HCT116 (cell line): ENCODE data around the gene SND1. TPM values are rescaled to one million over a fixed set of nuclear protein-coding genes. Genes with fewer than 3 reads are reported as not detected.

ENCODE experiments used
- ATAC-seq: fragments of 200-7000 bp; cut with Tn5 transposase; 2 replicates; pipeline ENCODE4 v1.9.1; 2020; ENCODE audit warnings: mild to moderate bottlenecking, moderate library complexity
- BruUV-seq: library from RNA; stranded (reverse); fragments of 400-500 nt; replicated peaks from 2 replicates; lab custom pipeline; 2021; lab: Mats Ljungman, UMichigan
- CTCF ChIA-PET: fragments of 300-600 bp; sonication (Branson Sonifier 250); formaldehyde crosslinking; loops from one replicate; lab custom pipeline; 2021; ENCODE audit warnings: antibody characterized with exemption; lab: Charles Lee
- POLR2A ChIA-PET: fragments of 300-600, 350-600 bp; sonication (Branson Sonifier 250); formaldehyde crosslinking; loops from one replicate; lab custom pipeline; 2021; ENCODE audit warnings: antibody characterized with exemption; lab: Charles Lee
- RAD21 ChIA-PET, 2 experiments: fragments of 300-600 bp; sonication (Branson Sonifier 250); formaldehyde crosslinking; loops; one replicate each; lab custom pipeline; 2023; ENCODE audit warnings: low total read pairs in 2 of 2; ENCODE audit not compliant: uncharacterized antibody in 2 of 2, unreplicated experiment in 2 of 2, low non-redundant PET in 1 of 2; lab: Charles Lee
- DNase-seq: peaks from one replicate; pipeline ENCODE4 v3.0.0-alpha.2; 2010; ENCODE audit warnings: low read depth, low spot score
- H2AFZ ChIP-seq: fragments of 200-600 bp; shearing (Covaris generic), sonication (generic); 2 replicates; pipeline ENCODE4 v1.6.1; 2017; ENCODE audit warnings: low read depth, mixed run types, mixed read lengths, antibody characterized with exemption, low read length; ENCODE audit not compliant: poor library complexity, severe bottlenecking
- H3K27ac ChIP-seq: 2 replicates; pipeline ENCODE4 v1.5.1; 2012; ENCODE audit warnings: low read depth, low read length
- H3K27me3 ChIP-seq: fragments of 200-600 bp; sonication (generic); 2 replicates; pipeline ENCODE4 v1.6.1; 2016; ENCODE audit warnings: mixed run types, low read length, mixed read lengths; ENCODE audit not compliant: insufficient read depth
- H3K36me3 ChIP-seq, 2 experiments: fragments of 200-500 bp in 1 of 2; fragments of 200-600 bp in 1 of 2; sonication (Bioruptor generic) in 1 of 2; sonication (generic) in 1 of 2; 2 replicates each; pipeline versions ENCODE4 v1.5.1 to v1.6.1; 2014 to 2016; ENCODE audit warnings: low read length in 2 of 2, inconsistent platforms in 1 of 2, mixed read lengths in 1 of 2, mixed run types in 1 of 2; ENCODE audit not compliant: insufficient read depth in 2 of 2, control insufficient read depth in 1 of 2
- H3K4me1 ChIP-seq, 2 experiments: fragments of 200-600 bp in 1 of 2; sonication (generic) in 1 of 2; 2 replicates each; pipeline versions ENCODE4 v1.5.1 to v1.6.1; 2012 to 2017; ENCODE audit warnings: low read length in 2 of 2, inconsistent platforms in 1 of 2, mild to moderate bottlenecking in 1 of 2, mixed read lengths in 1 of 2, mixed run types in 1 of 2, moderate library complexity in 1 of 2; ENCODE audit not compliant: insufficient read depth in 2 of 2, control insufficient read depth in 1 of 2
- H3K4me2 ChIP-seq: fragments of 200-600 bp; sonication (generic); 2 replicates; pipeline ENCODE4 v1.6.1; 2017; ENCODE audit warnings: mixed run types, low read length, mixed read lengths
- H3K4me3 ChIP-seq, 2 experiments: fragments of 200-600 bp in 1 of 2; sonication (generic) in 1 of 2; replicated peaks in 1 of 2; 2 replicates each; pipeline ENCODE4 v1.5.1; 2011 to 2016; ENCODE audit warnings: low read length in 2 of 2, control low read depth in 1 of 2, low read depth in 1 of 2, mild to moderate bottlenecking in 1 of 2, mixed read lengths in 1 of 2, mixed run types in 1 of 2
- H3K79me2 ChIP-seq: fragments of 200-600 bp; sonication (generic); 2 replicates; pipeline ENCODE4 v1.6.1; 2017; ENCODE audit warnings: mild to moderate bottlenecking, mixed run types, low read length, moderate library complexity, mixed read lengths; ENCODE audit not compliant: insufficient read depth
- H3K9ac ChIP-seq: fragments of 200-600 bp; sonication (generic); 2 replicates; pipeline ENCODE4 v1.6.1; 2016; ENCODE audit warnings: low read length, mixed read lengths
- H3K9me2 ChIP-seq: fragments of 200-600 bp; sonication (generic), shearing (Covaris generic); 2 replicates; pipeline ENCODE4 v1.6.1; 2017; ENCODE audit warnings: mixed run types, mild to moderate bottlenecking, moderate library complexity; ENCODE audit not compliant: insufficient read depth
- H3K9me3 ChIP-seq, 2 experiments: fragments of 200-500 bp in 1 of 2; fragments of 200-600 bp in 1 of 2; sonication (Bioruptor generic) in 1 of 2; sonication (generic) in 1 of 2; 2 replicates each; pipeline ENCODE4 v1.6.1; 2014 to 2017; ENCODE audit warnings: low read length in 2 of 2, mixed read lengths in 2 of 2, inconsistent platforms in 1 of 2, low read depth in 1 of 2, mild to moderate bottlenecking in 1 of 2, mixed run types in 1 of 2, moderate library complexity in 1 of 2; ENCODE audit not compliant: control insufficient read depth in 1 of 2, insufficient read depth in 1 of 2
- H4K20me1 ChIP-seq: fragments of 200-600 bp; sonication (generic), shearing (Covaris generic); 2 replicates; pipeline ENCODE4 v1.6.1; 2017; ENCODE audit warnings: mixed run types, mild to moderate bottlenecking, moderate library complexity; ENCODE audit not compliant: insufficient read depth
- CEBPB ChIP-seq: IDR thresholded peaks from 2 replicates; pipeline ENCODE4 v1.6.1; 2012; ENCODE audit warnings: low read depth
- POLR2A ChIP-seq: IDR thresholded peaks from 2 replicates; pipeline ENCODE4 v1.7.0; 2011; ENCODE audit warnings: borderline replicate concordance; ENCODE audit not compliant: insufficient read depth, insufficient read length; ENCODE audit errors: extremely low read depth
- SIN3A ChIP-seq: IDR thresholded peaks from 2 replicates; pipeline ENCODE4 v1.6.1; 2012; ENCODE audit warnings: low read depth
- SRF ChIP-seq: IDR thresholded peaks from 2 replicates; pipeline ENCODE4 v1.6.1; 2012; ENCODE audit warnings: low read depth
- TCF7L2 ChIP-seq: IDR thresholded peaks from 2 replicates; pipeline ENCODE4 v1.7.0; 2011; ENCODE audit warnings: borderline replicate concordance, inconsistent platforms; ENCODE audit not compliant: insufficient read depth, insufficient read length; ENCODE audit errors: extremely low read depth
- YY1 ChIP-seq: IDR thresholded peaks from 2 replicates; pipeline ENCODE4 v1.6.1; 2011; ENCODE audit warnings: low read length, low read depth, moderate library complexity, mild to moderate bottlenecking; ENCODE audit not compliant: insufficient replicate concordance; ENCODE audit errors: extremely low read depth
- ZFX ChIP-seq: fragments of 450-650 bp; IDR thresholded peaks from 2 replicates; pipeline ENCODE4 v1.6.1; 2017
- intact Hi-C: fragments of 100-400 bp; cut with micrococcal nuclease; formaldehyde crosslinking; loops from 2 replicates; pipeline ENCODE4 v1.10.0; 2022
- total RNA-seq: library from RNA; stranded (reverse); gene quantifications from one replicate; pipeline ENCODE4 v1.2.1, GENCODE V29; 2021; ENCODE audit not compliant: unreplicated experiment
- TF ChIP-seq, protein P1 (sequence below): IDR thresholded peaks from 2 replicates; pipeline ENCODE4 v1.6.1; 2012
- TF ChIP-seq, protein P2 (sequence below): IDR thresholded peaks from 2 replicates; pipeline ENCODE4 v1.6.1; 2012; ENCODE audit warnings: low read depth

Gene SND1
- total RNA-seq, 1 experiment from 2014 or later, result 169 TPM

DNA sequence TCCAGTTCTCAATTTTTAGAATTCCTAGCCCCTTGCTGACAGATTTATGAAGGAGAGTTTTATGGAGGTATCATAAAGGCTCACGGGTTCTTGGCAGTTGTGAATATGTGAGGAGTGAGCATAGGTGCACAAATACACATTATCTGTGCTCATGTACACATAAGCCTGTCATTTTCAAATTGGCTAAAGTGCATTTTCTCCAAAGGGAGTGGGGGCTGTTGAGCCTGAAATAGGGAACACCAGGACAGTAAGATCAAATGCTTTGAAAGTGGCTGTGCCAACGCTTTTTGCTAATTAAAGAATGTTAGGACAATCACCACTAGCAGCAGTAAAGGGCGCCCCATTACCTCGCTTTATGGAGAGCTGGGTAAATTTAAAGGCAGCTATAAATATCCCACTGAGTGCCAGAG lies 387.6 kb downstream of the SND1 start:
- Histone ChIP-seq H3K9ac (no peak overlapping the region), H3K27ac (no peak overlapping the region), H3K27me3 (no peaks in the 10 kb centered on the region), H3K9me2 (no peaks in the 10 kb centered on the region), H4K20me1 (no peaks in the 10 kb centered on the region), H2AFZ (no peak overlapping the region), H3K9me3 (no peaks in the 10 kb centered on the region), H3K4me1 (peaks cover 5 to 22% of the 10 kb centered on the region in 2 experiments; a peak in 3 of 4 replicates), H3K4me2 (no peak overlapping the region), H3K79me2 (peaks cover 4% of the 10 kb centered on the region; the same call in 1 of the 2 replicates), H3K4me3 (no peak overlapping the region)
- BruUV-seq, result no TSS peak
- DNase-seq, result no peak
- intact Hi-C loops, result no loop called here
- ChIA-PET CTCF (no interaction called here), POLR2A (no interaction called here), RAD21 (no interaction called here)
- no peak for ATAC-seq
- TF ChIP-seq, protein P1, sequence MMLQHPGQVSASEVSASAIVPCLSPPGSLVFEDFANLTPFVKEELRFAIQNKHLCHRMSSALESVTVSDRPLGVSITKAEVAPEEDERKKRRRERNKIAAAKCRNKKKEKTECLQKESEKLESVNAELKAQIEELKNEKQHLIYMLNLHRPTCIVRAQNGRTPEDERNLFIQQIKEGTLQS, result no peak
- TF ChIP-seq, protein P2, sequence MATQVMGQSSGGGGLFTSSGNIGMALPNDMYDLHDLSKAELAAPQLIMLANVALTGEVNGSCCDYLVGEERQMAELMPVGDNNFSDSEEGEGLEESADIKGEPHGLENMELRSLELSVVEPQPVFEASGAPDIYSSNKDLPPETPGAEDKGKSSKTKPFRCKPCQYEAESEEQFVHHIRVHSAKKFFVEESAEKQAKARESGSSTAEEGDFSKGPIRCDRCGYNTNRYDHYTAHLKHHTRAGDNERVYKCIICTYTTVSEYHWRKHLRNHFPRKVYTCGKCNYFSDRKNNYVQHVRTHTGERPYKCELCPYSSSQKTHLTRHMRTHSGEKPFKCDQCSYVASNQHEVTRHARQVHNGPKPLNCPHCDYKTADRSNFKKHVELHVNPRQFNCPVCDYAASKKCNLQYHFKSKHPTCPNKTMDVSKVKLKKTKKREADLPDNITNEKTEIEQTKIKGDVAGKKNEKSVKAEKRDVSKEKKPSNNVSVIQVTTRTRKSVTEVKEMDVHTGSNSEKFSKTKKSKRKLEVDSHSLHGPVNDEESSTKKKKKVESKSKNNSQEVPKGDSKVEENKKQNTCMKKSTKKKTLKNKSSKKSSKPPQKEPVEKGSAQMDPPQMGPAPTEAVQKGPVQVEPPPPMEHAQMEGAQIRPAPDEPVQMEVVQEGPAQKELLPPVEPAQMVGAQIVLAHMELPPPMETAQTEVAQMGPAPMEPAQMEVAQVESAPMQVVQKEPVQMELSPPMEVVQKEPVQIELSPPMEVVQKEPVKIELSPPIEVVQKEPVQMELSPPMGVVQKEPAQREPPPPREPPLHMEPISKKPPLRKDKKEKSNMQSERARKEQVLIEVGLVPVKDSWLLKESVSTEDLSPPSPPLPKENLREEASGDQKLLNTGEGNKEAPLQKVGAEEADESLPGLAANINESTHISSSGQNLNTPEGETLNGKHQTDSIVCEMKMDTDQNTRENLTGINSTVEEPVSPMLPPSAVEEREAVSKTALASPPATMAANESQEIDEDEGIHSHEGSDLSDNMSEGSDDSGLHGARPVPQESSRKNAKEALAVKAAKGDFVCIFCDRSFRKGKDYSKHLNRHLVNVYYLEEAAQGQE, result no peak
- TF ChIP-seq, all 23 proteins: peak for 0
- H3K36me3 ChIP-seq, result no peaks in the 10 kb centered on the region

DNA sequence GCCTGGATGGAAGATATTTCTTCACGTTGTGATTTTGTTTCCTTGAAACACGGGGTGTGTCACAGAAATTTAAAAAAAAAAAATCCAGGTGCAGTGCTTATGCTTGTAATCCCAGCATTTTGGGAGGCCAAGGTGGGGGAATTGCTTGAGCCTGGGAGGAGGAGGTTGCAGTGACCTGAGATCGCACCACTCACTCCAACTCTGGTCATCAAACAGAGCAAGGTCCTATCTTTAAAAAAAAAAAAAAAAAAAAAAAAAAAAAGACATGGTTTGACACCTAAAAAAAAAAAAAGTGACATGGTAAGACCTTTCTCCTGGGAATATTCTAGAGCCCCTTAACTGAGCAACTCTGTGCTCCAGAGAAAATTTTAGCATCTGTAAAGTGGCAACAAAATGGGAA lies 388.2 kb downstream of the SND1 start:
- no TSS peak for BruUV-seq
- Histone ChIP-seq H3K9ac (no peak overlapping the region), H4K20me1 (no peaks in the 10 kb centered on the region), H3K9me2 (no peaks in the 10 kb centered on the region), H3K27me3 (no peaks in the 10 kb centered on the region), H3K79me2 (peaks cover 4% of the 10 kb centered on the region; the same call in 1 of the 2 replicates), H3K4me2 (no peak overlapping the region), H3K4me1 (peaks cover 5 to 22% of the 10 kb centered on the region in 2 experiments; a peak in 3 of 4 replicates), H3K27ac (no peak overlapping the region), H3K4me3 (no peak overlapping the region), H2AFZ (no peak overlapping the region), H3K9me3 (no peaks in the 10 kb centered on the region), H3K36me3 (no peaks in the 10 kb centered on the region)
- no peak for TF ChIP-seq SIN3A
- no peak for TF ChIP-seq TCF7L2
- TF ChIP-seq, protein P2, result no peak
- TF ChIP-seq YY1, result no peak
- no peak for TF ChIP-seq POLR2A
- no peak for TF ChIP-seq CEBPB
- TF ChIP-seq SRF, result no peak
- no peak for TF ChIP-seq ZFX
- CTCF ChIA-PET, result no interaction called here
- DNase-seq (no peak), ATAC-seq (no peak)
- RAD21 ChIA-PET, result no interaction called here
- POLR2A ChIA-PET, result no interaction called here
- intact Hi-C loops, result no loop called here
